CD14-positive monocyte (primary cell): Measurements from ENCODE around the gene SCAMP3. TPM values are rescaled to one million over a fixed set of nuclear protein-coding genes. Genes with fewer than 3 reads are reported as not detected.

Source experiments
- DNase-seq, 3 donors: peaks; one replicate each; pipeline ENCODE4 v3.0.0-alpha.2; 2011 to 2022
- H2AFZ ChIP-seq: 2 replicates; pipeline ENCODE4 v1.6.0; 2012; ENCODE audit warnings: mild to moderate bottlenecking, low read depth, low read length, inconsistent platforms; ENCODE audit not compliant: insufficient read depth, poor library complexity, severe bottlenecking
- H3K27ac ChIP-seq, 2 donors: 1 replicate in 1 of 2; 2 replicates in 1 of 2; pipeline ENCODE4 v1.5.1; 2012 to 2013; ENCODE audit warnings: low read length in 2 of 2, control low read depth in 1 of 2, inconsistent platforms in 1 of 2, low read depth in 1 of 2, mild to moderate bottlenecking in 1 of 2
- H3K27me3 ChIP-seq, 2 donors: one replicate each; pipeline versions ENCODE4 v1.6.0 to v1.6.1; 2011 to 2013; ENCODE audit warnings: low read length in 2 of 2; ENCODE audit not compliant: control insufficient read depth in 2 of 2, insufficient read depth in 2 of 2
- H3K36me3 ChIP-seq, 2 donors: replicated peaks in 1 of 2; 1 replicate in 1 of 2; 2 replicates in 1 of 2; pipeline versions ENCODE4 v1.5.1 to v1.6.1; 2012 to 2013; ENCODE audit warnings: low read length in 2 of 2, control low read depth in 1 of 2, inconsistent platforms in 1 of 2, mild to moderate bottlenecking in 1 of 2; ENCODE audit not compliant: insufficient read depth in 2 of 2, control insufficient read depth in 1 of 2
- H3K4me1 ChIP-seq, 2 donors: 1 replicate in 1 of 2; 2 replicates in 1 of 2; pipeline versions ENCODE4 v1.5.1 to v1.6.1; 2012 to 2013; ENCODE audit warnings: low read length in 2 of 2, control low read depth in 1 of 2, inconsistent platforms in 1 of 2, mild to moderate bottlenecking in 1 of 2, moderate library complexity in 1 of 2; ENCODE audit not compliant: insufficient read depth in 2 of 2, control insufficient read depth in 1 of 2
- H3K4me2 ChIP-seq: replicated peaks from 2 replicates; pipeline ENCODE3; 2012; ENCODE audit warnings: low read length, moderate library complexity, mild to moderate bottlenecking; ENCODE audit not compliant: poor library complexity, severe bottlenecking; ENCODE audit errors: extremely low read depth
- H3K4me3 ChIP-seq, 3 experiments: fragments of 200-600 bp in 1 of 3; sonication (generic) in 1 of 3; replicated peaks in 1 of 3; 1 replicate in 2 of 3; 2 replicates in 1 of 3; pipeline ENCODE4 v1.5.1; 2011 to 2013; ENCODE audit warnings: low read length in 3 of 3, mild to moderate bottlenecking in 3 of 3, control low read depth in 2 of 3, low read depth in 2 of 3, inconsistent platforms in 1 of 3, moderate library complexity in 1 of 3
- H3K79me2 ChIP-seq: 2 replicates; pipeline ENCODE4 v1.6.0; 2012; ENCODE audit warnings: mild to moderate bottlenecking, control low read depth, inconsistent platforms, low read length, moderate library complexity; ENCODE audit not compliant: insufficient read depth
- H3K9ac ChIP-seq: 2 replicates; pipeline ENCODE4 v1.6.0; 2017; ENCODE audit warnings: low read length, mild to moderate bottlenecking; ENCODE audit not compliant: insufficient read depth, poor library complexity, severe bottlenecking
- H3K9me3 ChIP-seq, 2 donors: replicated peaks in 1 of 2; 1 replicate in 1 of 2; 2 replicates in 1 of 2; pipeline versions ENCODE4 v1.5.1 to v1.6.1; 2012 to 2013; ENCODE audit warnings: low read length in 2 of 2, control low read depth in 1 of 2; ENCODE audit not compliant: control insufficient read depth in 1 of 2, insufficient read depth in 1 of 2
- H4K20me1 ChIP-seq: 2 replicates; pipeline ENCODE4 v1.6.0; 2012; ENCODE audit warnings: mild to moderate bottlenecking, low read length, control low read depth, moderate library complexity; ENCODE audit not compliant: insufficient read depth
- H3K27ac Mint-ChIP-seq, 7 donors: one replicate each; pipeline ENCODE4 v1.8.0; 2020; ENCODE audit warnings: mild to moderate bottlenecking in 7 of 7, mixed read lengths in 7 of 7, moderate library complexity in 6 of 7, inconsistent platforms in 2 of 7
- H3K27me3 Mint-ChIP-seq, 3 donors: one replicate each; pipeline ENCODE4 v1.8.0; 2021 to 2022; ENCODE audit warnings: low read depth in 3 of 3, mild to moderate bottlenecking in 3 of 3, mixed read lengths in 3 of 3, moderate library complexity in 3 of 3, inconsistent platforms in 1 of 3
- H3K36me3 Mint-ChIP-seq, 2 donors: one replicate each; pipeline ENCODE4 v1.8.0; 2020; ENCODE audit warnings: mixed read lengths in 2 of 2, inconsistent platforms in 1 of 2, mild to moderate bottlenecking in 1 of 2
- H3K4me1 Mint-ChIP-seq: one replicate; pipeline ENCODE4 v1.8.0; 2020; ENCODE audit warnings: mild to moderate bottlenecking, mixed read lengths
- H3K4me3 Mint-ChIP-seq, 2 donors: one replicate each; pipeline ENCODE4 v1.8.0; 2020; ENCODE audit warnings: mild to moderate bottlenecking in 2 of 2, mixed read lengths in 2 of 2, moderate library complexity in 1 of 2
- H3K9me3 Mint-ChIP-seq, 7 donors: one replicate each; pipeline ENCODE4 v1.8.0; 2020 to 2022; ENCODE audit warnings: mixed read lengths in 7 of 7, mild to moderate bottlenecking in 6 of 7, moderate library complexity in 6 of 7, inconsistent platforms in 2 of 7
- WGBS: methylation state at CpG from one replicate; pipeline ENCODE4 v1.1.5; 2013; ENCODE audit warnings: missing lambda C conversion rate; ENCODE audit not compliant: insufficient coverage; 5-methylcytosine and 5-hydroxymethylcytosine counted together
- intact Hi-C, 2 donors: fragments of 100-400 bp; cut with micrococcal nuclease; formaldehyde crosslinking; loops; one replicate each; pipeline versions ENCODE4 v1.15.0 to v1.15.1; 2023
- polyA plus RNA-seq, 3 donors: library from polyadenylated mRNA; depleted of rRNA in 1 of 3; unstranded in 2 of 3; stranded (reverse) in 1 of 3; fragments of 300-500 nt in 2 of 3; fragments of >200 nt in 1 of 3; fragmentation: Illumina TruSeq in 2 of 3; gene quantifications; 1 replicate in 2 of 3; 2 replicates in 1 of 3; pipeline ENCODE4 v1.2.3, GENCODE V29; 2012 to 2021
- TF ChIP-seq, protein P1 (sequence below): fragments of 200-600 bp; IDR thresholded peaks from one replicate; pipeline ENCODE4 v1.8.0; 2022; ENCODE audit warnings: antibody characterized with exemption, mild to moderate bottlenecking

SCAMP3 gene
- polyA plus RNA-seq, 3 donors = 54.9 to 69.8 (median 64.9) TPM

- WGBS = 92% methylated on average over 3 of the region's 5 CpGs
- peaks cover 23 to 26% of the 10 kb centered on the region in 2 donors for H3K4me1 ChIP-seq
These were observed 1.9 kb downstream of the SCAMP3 start for GRCh38 chr1:155260276-155260675.

GRCh38 chr1:155256058-155256852 is 5.9 kb downstream of the SCAMP3 start:
- Histone ChIP-seq H2AFZ (peak overlapping the region; percentile 92), H3K27me3 (no peaks in the 10 kb centered on the region), H3K4me1 (peaks cover 28 to 30% of the 10 kb centered on the region in 2 donors), H3K27ac (peak overlapping the region; percentile 62 to 72), H3K4me3 (peak overlapping the region; percentile 76 to 88 (median 78)), H4K20me1 (peaks cover 7% of the 10 kb centered on the region), H3K9ac (peak overlapping the region; percentile 61), H3K79me2 (peaks cover 15% of the 10 kb centered on the region), H3K4me2 (peak overlapping the region; percentile 97), H3K36me3 (peaks cover 11 to 39% of the 10 kb centered on the region in 2 donors), H3K9me3 (no peaks in the 10 kb centered on the region)
- peaks cover 34% of the 10 kb centered on the region for H3K4me1 Mint-ChIP-seq
- peak overlapping the region; percentile 87 to 93 for H3K4me3 Mint-ChIP-seq
- intact Hi-C loops = no loop called here
- H3K9me3 Mint-ChIP-seq = no peaks in the 10 kb centered on the region
- H3K36me3 Mint-ChIP-seq = peaks cover 31 to 40% of the 10 kb centered on the region in 2 donors
- peaks cover 0 to 5% (median 1%) of the 10 kb centered on the region in 3 donors for H3K27me3 Mint-ChIP-seq
- TF ChIP-seq, protein P1, sequence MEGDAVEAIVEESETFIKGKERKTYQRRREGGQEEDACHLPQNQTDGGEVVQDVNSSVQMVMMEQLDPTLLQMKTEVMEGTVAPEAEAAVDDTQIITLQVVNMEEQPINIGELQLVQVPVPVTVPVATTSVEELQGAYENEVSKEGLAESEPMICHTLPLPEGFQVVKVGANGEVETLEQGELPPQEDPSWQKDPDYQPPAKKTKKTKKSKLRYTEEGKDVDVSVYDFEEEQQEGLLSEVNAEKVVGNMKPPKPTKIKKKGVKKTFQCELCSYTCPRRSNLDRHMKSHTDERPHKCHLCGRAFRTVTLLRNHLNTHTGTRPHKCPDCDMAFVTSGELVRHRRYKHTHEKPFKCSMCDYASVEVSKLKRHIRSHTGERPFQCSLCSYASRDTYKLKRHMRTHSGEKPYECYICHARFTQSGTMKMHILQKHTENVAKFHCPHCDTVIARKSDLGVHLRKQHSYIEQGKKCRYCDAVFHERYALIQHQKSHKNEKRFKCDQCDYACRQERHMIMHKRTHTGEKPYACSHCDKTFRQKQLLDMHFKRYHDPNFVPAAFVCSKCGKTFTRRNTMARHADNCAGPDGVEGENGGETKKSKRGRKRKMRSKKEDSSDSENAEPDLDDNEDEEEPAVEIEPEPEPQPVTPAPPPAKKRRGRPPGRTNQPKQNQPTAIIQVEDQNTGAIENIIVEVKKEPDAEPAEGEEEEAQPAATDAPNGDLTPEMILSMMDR = no peak
- peak overlapping the region in 6 of 7 donors; percentile 75 to 93 (median 89) for H3K27ac Mint-ChIP-seq
- 76% methylated on average over 13 of the region's 20 CpGs for WGBS
- DNase-seq = no peak

More at GRCh38 chr1:155260276-155260675, 1.9 kb downstream of the SCAMP3 start:
- no peak overlapping the region for H3K4me3 Mint-ChIP-seq
- intact Hi-C loops = no loop called here
- Histone ChIP-seq H4K20me1 (peaks cover 8% of the 10 kb centered on the region), H3K9ac (no peak overlapping the region), H3K9me3 (no peaks in the 10 kb centered on the region), H3K4me3 (no peak overlapping the region), H3K4me2 (no peak overlapping the region), H3K27me3 (no peaks in the 10 kb centered on the region), H3K27ac (no peak overlapping the region), H3K79me2 (peaks cover 20% of the 10 kb centered on the region), H3K36me3 (peaks cover 29 to 63% of the 10 kb centered on the region in 2 donors), H2AFZ (no peak overlapping the region)
- no peak for DNase-seq
- H3K36me3 Mint-ChIP-seq = peaks cover 51 to 64% of the 10 kb centered on the region in 2 donors
- H3K27me3 Mint-ChIP-seq = peaks cover 0 to 3% (median 0%) of the 10 kb centered on the region in 3 donors
- peaks cover 30% of the 10 kb centered on the region for H3K4me1 Mint-ChIP-seq
- TF ChIP-seq, protein P1 = no peak
- no peaks in the 10 kb centered on the region for H3K9me3 Mint-ChIP-seq
- peak overlapping the region in 2 of 7 donors; percentile 62 to 85 for H3K27ac Mint-ChIP-seq
